ENCODE data around the gene MDP1.
"Not testable (repeated sequence)": the region's sequence is repeated elsewhere in the genome, so short reads cannot be mapped to it uniquely, and the experiment has no call there.

The MDP1 gene

DNA sequence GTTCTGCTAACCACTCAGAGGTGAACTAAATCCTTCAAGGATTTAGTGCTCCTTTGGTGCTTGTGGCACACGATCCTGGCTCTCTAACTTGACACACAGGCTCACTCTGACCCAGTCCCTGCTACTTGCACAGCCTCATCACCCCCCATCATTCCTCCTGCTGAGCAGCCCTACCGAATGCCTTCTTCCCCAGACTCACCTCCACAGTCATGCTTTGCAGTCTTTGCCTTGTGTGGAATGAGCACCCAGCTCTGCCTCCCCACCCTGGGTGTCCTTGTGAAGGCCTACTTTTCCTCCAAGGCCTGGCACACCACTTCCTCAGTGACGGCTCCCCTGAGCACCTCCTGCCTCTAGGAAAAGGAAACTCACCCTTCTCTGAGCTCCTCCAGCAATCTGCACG, 34.5 kb upstream of the MDP1 start:
- no peak for DNase-seq

DNA sequence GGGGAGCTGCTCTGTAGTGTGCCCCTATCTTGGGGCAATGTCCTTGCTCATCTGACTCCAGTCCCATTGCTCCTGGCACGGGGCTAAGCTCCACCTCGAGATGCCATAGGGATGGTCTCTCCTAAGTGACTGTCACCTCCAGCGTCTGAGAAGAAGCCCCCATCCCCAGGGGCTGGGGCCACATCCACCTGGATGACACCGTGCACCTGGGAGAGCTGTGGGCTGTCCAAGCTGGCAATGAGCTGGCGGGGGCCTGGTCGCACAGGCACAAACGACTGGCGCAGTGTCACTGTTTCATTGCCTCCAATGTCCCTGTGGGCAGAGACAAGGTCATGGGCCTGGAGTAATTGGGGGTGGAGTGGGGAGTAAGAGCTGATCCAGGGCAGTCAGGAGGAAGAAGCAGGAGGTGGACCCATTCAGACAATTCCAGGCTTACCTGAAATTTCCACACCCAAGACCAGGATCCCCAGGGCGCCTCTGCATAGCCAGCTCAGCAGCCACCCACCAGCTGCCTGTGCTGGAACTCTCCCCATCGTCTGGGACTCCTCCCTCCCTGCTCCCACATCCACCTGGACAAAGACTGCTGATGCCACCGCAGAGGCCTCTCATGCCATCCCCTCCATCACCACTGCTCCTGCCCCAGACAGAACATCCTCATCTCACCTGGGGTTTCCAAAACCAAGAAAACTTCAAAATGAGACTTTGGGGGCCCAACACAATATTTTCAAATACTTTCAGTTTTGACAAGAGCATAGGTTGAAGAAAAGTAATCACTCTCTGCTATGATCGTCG, 33.6 kb upstream of the MDP1 start:
- no peak for DNase-seq

DNA sequence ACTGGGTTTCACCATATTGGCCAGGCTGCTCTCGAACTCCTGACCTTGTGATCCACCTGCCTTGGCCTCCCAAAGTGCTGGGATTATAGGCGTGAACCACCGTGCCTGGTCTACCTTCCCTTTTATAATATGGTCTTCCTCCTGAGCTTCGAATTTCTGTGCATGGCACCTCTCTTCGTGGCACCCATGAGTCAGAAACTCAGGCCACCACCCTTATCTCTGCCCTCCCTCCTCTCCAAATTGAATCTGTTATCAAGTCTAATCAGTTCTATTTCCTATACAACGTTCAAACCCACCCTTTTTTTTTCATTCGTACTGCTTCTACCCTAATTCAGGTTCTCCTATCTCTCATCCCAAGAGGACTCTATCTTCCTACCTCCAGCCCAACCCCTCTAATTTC, 31.6 kb upstream of the MDP1 start:
- no peak for DNase-seq

GRCh38 chr14:24246765-24247212, 30.9 kb upstream of the MDP1 start:
- no peak for DNase-seq

GRCh38 chr14:24245350-24245749, 29.5 kb upstream of the MDP1 start:
- not testable (repeated sequence) for DNase-seq

DNA sequence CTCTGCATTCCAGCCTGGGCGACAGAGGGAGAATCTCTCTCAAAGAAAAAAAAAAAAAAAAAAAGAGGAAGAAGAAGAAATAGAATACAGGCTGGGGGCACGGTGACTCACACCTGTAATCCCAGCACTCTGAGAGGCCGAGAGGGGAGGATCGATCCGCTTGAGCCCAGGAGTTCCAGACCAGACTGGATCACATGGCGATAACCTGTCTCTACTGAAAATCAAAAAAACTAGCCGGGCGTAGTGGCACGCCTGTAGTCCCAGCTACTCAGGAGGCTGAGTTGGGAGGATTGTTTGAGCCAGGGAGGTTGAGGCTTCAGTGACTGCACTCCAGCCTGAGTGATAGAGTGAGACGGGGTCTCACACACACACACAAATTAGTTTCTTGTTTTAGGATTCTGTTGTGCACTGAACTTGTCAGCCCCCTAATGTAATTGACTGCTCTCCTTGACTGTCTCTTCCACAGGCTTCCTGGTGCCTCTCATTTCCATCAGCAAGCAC, 27.5 kb upstream of the MDP1 start:
- DNase-seq = peak; percentile 64

DNA sequence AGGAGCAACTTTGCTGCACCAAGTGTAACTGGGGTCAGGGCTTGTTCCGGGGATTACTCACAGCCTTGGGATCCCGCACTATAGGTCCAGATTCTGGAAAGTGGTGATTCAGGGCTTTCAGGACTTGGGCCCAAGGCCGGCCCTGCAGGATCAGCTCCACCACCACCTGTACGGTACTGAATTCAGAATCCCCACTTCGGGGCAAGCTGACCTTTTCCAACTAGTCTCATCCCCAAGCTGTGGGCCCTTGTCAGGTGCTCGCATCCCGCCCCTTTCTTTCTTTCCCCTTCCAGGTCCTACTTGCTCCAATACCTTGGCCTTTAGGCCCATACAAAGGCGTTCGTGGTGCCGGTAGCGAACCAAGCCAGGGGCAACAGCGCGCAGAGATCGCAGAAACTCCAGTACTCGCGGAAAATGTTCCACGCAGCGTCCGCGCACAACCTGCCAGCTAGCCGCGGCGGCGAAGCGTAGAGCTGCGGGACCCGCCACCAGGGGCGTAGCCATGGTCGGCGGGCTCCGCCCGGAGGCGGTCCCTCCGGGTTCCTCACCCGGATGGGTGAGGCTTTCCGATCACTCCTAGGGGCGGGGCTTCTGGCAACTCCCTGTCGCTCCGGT, 26.1 kb upstream of the MDP1 start:
- peak; percentile 97 for DNase-seq

DNA sequence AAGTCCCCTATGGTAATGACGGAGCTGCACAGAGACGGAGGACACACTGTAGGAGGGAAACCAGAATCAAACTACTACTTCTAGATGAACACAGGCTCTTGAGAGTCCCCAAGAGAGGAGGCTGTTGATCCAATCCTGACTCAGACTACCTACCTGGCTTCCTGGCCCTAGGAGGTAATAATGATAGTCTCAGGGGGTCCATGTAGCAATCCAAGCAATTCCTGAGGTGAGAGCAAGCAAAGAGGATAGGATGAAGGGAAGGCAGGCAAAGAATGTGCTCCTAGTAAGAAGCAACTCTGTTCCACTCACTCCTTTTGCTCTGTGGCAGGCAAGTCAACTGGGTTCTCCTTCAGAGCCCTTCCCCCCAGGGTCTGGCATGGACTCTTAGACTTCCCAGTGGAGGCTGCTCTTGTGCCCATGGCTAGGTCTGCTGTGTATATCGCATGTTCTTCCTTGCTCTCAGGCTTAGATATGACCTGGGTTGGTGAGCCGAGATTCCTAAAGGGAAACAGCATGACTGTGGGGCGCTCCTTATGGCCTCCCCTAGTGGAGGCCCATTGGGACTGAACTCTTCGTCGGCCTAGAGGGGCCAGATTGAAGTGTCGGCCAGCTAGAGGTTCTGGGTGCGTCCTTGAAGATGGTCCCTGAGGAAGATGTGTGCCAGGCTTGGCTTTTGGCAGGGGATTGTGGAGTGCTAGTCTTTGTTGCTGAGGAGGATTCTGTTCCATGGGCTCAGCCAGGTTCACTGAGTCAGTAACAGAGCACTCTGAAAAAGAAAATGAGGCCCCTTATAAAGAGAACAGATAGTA, 24.4 kb upstream of the MDP1 start:
- no peak for DNase-seq

DNA sequence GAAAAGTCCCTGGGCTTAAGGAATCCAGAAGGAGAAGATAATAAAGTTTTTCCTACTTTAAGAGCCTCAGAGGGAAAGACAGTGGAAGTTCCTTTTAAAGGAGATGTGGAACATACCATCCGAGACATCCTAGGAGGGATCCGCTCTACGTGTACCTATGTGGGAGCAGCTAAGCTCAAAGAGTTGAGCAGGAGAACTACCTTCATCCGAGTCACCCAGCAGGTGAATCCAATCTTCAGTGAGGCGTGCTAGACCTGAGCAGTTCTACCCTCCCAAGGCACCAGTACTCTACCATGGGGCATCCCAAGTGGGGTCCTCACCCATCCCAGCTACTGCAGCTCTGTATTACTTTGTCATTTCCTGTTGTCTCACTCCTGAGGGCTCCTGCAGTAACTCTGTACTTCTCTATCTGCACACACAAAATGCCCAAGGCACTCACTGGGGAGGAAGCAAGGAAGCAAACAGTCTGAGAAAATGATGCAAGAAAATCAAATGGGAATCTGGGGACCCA, 22.7 kb upstream of the MDP1 start:
- DNase-seq = no peak

GRCh38 chr14:24238123-24238522, 22.3 kb upstream of the MDP1 start:
- no peak for DNase-seq

GRCh38 chr14:24237463-24237955, 21.6 kb upstream of the MDP1 start:
- DNase-seq = no peak

- DNase-seq = no peak
Observed at GRCh38 chr14:24236689-24237462, 21.0 kb upstream of the MDP1 start.

DNA sequence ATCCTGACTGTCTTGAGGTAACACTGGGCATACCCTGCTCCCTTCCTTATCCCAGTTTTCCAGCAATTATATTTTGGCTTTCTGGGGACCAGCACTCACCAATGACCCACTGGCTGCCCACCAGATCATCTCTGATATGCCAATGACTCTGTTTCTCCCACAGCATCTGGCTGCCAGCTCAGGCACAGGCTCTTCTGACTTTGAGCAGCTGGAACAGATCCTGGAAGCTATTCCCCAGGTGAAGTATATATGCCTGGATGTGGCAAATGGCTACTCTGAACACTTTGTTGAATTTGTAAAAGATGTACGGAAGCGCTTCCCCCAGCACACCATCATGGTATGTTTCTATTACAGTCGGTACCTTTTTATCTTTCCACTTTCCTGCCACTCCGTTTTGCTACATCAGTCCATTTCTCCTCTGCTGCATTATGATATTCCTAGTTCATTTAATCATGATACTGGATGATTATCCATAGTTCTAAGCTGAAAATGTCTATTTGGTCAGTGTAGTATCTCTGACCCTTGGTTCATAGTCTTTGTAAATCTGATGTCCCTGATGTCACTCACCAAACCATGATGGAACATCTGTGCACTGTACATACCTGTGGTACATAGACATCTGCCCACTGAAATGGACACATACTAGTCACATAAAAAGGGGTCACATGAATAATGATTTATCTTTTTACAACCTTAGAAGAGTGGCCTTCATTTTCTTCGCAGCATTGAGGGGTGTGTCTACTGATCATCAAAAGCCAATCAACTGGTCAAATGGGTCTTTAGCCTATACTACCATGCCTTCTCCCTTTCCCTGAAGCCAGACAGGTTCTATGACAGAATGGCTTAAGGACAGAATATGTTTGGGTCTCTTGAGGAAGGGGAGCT, 20.2 kb upstream of the MDP1 start:
- DNase-seq = no peak

DNA sequence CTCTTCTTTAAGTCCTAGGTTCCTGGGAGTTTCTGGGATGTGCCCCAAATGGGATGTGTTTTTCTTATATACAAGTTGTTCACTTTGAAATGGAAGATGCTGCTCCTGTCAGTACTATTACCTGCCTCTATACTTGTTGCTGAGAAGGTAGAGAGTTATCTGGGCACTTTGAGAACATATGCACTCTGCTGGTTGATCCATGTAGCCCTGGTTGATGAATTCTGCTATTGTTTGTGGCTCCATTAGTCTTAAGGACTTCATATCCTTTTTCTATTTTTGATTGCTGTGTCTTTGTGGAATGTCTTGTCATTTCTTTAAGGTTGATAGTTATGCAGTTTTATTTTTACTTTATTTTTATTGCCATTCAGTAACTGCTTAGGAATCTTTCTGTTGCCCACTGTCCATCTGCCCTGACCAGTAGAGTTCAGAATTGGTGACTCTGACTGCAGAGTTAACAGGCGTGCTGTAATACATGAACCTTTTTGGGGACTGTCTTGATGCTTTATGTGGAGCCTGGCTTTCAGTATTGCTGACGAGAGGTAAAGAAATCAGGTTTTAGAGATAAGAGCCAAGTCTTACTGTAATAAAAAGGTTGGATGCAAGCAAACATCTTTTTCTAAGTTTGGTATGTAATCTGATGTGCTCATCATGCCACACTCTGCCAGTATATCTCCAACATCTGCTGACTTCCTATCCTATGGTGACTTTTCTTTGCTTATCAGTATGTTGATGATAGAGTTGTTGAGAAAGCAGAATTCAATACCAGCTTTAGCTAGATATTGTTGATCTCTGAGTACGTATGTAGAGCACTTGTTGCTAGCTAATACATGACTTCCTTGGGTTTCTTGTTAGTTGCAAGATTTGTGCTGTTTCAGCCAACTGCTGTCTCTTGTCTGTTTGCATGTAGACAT, 18.5 kb upstream of the MDP1 start:
- DNase-seq = no peak

- DNase-seq = no peak
Observed at GRCh38 chr14:24233538-24233866, 17.6 kb upstream of the MDP1 start.

DNA sequence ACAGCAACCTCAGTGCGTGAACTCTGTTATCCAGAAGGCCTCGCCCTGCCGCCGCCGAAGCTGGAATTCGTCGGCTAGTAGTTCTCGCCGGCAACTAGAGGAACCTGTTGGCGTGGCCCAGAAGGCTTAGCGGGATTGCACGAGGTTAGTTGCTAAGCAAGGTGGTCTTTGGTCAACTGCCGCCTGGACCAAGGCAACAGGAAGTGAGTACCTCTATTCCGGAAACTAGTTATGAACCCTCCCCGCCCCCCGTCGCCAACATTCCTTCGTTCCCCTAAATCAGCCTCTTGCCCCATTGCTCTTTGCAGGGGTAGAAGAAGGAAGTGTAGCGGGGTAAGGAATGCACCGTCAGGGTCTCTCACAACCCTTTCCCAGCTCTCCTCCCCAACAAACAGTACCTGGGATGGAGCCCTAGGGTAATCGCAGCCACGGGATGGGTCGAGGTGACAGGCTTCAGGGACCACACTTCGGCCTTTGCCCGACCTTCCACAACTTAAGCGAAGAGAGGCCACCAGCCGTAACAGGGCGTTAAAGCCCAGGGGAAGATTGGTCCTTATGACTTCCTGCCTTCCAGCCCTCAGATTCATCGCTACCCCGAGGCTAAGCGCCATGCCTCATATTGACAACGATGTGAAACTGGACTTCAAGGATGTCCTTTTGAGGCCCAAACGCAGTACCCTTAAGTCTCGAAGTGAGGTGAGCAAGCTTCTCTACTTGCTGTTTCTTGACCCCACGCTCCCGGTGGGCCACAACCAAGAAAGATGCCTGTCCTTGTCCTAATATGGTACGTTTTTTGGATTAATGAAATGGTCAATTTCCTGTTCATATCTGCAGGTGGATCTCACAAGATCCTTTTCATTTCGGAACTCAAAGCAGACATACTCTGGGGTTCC, 17.0 kb upstream of the MDP1 start, which contains the start of gene GMPR2:
TSS of gene GMPR2 (plus strand) at position 285 of the 893 bp plus-strand sequence. CDS start at position 610, 325 bp downstream.
- DNase-seq = peak; percentile 90

GRCh38 chr14:24232121-24232644, 16.3 kb upstream of the MDP1 start, which contains the start of gene NEDD8:
NEDD8 (minus strand) TSS chr14:24232367; CDS start chr14:24232267, 100 bp downstream.
- DNase-seq = peak; percentile 94

- no peak for DNase-seq
Observed at GRCh38 chr14:24231263-24232120, 15.6 kb upstream of the MDP1 start.
